ENCODE data around the gene BTBD9.

DNA sequence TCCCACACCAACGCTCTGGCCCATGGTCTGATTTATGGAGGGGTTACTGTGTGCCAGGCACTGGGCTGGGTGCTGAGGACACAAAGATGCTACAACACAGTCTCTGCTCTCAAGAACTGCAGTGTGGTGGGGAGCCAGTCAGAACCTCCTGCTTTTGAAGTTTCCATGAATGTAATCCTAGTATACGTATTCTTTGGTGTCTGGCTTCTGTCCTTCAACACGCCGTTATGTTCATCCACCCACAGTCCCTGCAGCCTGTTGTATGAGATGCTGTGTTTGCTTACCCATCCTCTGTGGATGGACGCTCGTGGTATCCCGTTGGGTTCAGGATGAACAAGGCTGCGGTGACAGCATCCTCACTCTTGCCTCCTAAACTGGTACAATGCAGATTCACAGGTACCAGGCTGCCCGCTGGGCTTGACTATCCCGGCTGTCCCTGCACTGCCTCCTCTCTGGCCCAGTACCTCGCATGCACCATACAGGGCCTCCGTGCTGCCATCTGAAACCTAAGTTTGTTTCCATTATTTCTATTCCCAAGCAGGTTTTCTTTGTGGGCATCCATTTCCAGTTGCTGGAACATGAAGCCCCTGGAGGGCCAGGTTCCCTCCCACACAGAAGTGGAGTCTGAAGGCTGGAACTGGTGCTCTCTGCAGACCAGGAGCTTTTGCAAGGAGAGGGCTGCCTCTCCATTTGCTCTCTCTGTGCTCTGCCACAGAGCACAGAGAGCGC lies 455.7 kb downstream of the BTBD9 start:
- TF ChIP-seq, protein P1, sequence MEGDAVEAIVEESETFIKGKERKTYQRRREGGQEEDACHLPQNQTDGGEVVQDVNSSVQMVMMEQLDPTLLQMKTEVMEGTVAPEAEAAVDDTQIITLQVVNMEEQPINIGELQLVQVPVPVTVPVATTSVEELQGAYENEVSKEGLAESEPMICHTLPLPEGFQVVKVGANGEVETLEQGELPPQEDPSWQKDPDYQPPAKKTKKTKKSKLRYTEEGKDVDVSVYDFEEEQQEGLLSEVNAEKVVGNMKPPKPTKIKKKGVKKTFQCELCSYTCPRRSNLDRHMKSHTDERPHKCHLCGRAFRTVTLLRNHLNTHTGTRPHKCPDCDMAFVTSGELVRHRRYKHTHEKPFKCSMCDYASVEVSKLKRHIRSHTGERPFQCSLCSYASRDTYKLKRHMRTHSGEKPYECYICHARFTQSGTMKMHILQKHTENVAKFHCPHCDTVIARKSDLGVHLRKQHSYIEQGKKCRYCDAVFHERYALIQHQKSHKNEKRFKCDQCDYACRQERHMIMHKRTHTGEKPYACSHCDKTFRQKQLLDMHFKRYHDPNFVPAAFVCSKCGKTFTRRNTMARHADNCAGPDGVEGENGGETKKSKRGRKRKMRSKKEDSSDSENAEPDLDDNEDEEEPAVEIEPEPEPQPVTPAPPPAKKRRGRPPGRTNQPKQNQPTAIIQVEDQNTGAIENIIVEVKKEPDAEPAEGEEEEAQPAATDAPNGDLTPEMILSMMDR (IDR thresholded peaks at IDR 0.05; ENCODE audit: low read depth, low read length, poor library complexity, severe bottlenecking), result no peak
- TF ChIP-seq EZH2phosphoT487 (IDR thresholded peaks at IDR 0.05; ENCODE audit: borderline replicate concordance, low read length), result no peak

Measured in DOHH2 (cell line).